Fibroblast of mammary gland (primary cell): ENCODE results near the gene OPHN1.

Experiments
- DNase-seq: peaks from one replicate; pipeline ENCODE4 v3.0.0-alpha.2; 2010; ENCODE audit warnings: low read depth
- H3K4me3 ChIP-seq: 2 replicates; pipeline ENCODE4 v1.5.1; 2011; ENCODE audit warnings: low read depth, mild to moderate bottlenecking, low read length, moderate library complexity; ENCODE audit not compliant: control insufficient read depth
- CTCF ChIP-seq: conservative IDR thresholded peaks from 2 replicates; pipeline ENCODE4 v1.5.1; 2011; ENCODE audit warnings: low read depth, low read length, inconsistent platforms; ENCODE audit not compliant: control insufficient read depth, insufficient read depth

OPHN1 gene

DNA sequence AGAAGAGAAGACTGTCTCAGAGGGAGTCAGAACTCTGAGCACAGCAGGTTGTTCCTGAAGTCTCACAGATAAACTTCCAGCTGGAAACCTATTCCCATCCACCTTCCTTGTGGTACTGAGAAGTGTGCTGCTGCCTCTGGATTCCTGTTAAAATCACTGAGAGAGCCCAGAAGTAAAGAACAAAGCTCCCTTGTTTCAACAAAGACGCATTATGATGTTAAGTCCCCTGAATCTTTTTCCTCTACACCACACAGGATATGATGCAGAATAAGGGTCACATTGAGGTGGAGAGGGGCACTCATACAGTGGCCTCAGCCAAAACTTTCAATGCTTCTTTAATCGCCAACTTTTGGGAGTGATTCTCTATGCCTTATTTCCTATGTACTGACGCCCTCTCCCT is 321.0 kb downstream of the OPHN1 start:
- DNase-seq, result no peak
- TF ChIP-seq CTCF, result no peak
- no peak overlapping the region for H3K4me3 ChIP-seq

DNA sequence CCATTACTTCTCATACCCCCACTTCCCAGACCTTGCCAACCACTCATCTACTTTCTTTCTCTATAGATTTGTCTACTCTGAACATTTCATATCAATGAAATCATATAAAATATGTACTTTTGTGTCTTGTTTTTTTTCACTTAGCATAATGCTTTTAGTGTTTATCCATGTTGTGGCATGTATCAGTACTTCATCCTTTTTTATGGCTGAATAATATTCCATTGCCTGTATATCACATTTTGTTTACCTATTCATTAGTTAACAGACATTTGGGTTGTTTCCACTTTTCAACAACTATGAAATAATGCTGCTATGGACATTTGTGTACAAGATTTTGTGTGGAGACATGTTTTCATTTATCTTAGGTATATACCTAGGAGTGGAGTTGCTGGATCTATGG is 324.1 kb downstream of the OPHN1 start:
- TF ChIP-seq CTCF, result no peak
- no peak overlapping the region for H3K4me3 ChIP-seq
- DNase-seq, result no peak

GRCh38 chrX:68098431-68098830 is 334.9 kb downstream of the OPHN1 start:
- H3K4me3 ChIP-seq, result no peak overlapping the region
- TF ChIP-seq CTCF, result no peak
- no peak for DNase-seq

DNA sequence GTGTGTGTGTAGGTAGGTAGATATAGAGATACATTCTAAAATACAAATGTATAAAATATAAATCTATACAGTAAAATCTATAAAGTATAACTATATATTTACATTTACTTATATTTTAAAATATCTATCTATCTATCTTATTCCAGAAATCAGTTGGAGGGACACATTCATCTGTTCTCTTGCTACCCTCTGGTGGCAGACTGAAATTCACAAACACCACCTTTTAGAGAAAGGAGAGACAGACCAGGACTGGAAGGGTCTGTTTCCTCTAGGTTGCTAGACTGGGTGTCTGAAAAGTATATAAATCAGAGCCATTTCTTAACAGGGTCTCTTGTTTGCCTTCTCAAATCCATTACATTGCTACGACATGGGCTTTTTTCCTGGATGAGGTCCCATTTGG is 343.0 kb downstream of the OPHN1 start:
- TF ChIP-seq CTCF, result no peak
- peak; percentile 15 for DNase-seq
- H3K4me3 ChIP-seq, result no peak overlapping the region

GRCh38 chrX:68087526-68087925 is 345.8 kb downstream of the OPHN1 start:
- TF ChIP-seq CTCF, result no peak
- DNase-seq, result peak; percentile 31
- H3K4me3 ChIP-seq, result no peak overlapping the region

DNA sequence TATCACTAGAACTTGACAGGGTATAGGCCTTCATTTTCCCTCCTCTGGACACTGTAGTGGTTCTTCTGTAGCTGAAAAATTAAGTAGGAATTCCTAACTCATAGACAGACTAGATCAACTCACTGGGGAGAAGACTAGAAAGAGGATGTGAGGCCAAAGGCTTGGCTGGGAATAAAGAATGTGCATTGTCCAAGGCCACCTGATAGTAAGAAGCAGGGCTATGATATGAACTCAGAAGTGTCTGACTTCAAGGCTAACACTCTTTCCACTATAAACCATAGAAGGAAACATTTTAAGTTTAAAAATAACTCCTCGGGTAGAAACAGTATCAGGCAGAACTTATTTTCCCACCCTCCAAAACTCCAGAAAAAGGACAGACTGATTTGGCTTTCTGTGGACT is 346.6 kb downstream of the OPHN1 start:
- no peak for DNase-seq

More for the DNA sequence above, 346.6 kb downstream of the OPHN1 start:
- H3K4me3 ChIP-seq, result no peak overlapping the region
- TF ChIP-seq CTCF, result no peak
